ENCODE results near the gene DOHH.

DOHH gene

DNA sequence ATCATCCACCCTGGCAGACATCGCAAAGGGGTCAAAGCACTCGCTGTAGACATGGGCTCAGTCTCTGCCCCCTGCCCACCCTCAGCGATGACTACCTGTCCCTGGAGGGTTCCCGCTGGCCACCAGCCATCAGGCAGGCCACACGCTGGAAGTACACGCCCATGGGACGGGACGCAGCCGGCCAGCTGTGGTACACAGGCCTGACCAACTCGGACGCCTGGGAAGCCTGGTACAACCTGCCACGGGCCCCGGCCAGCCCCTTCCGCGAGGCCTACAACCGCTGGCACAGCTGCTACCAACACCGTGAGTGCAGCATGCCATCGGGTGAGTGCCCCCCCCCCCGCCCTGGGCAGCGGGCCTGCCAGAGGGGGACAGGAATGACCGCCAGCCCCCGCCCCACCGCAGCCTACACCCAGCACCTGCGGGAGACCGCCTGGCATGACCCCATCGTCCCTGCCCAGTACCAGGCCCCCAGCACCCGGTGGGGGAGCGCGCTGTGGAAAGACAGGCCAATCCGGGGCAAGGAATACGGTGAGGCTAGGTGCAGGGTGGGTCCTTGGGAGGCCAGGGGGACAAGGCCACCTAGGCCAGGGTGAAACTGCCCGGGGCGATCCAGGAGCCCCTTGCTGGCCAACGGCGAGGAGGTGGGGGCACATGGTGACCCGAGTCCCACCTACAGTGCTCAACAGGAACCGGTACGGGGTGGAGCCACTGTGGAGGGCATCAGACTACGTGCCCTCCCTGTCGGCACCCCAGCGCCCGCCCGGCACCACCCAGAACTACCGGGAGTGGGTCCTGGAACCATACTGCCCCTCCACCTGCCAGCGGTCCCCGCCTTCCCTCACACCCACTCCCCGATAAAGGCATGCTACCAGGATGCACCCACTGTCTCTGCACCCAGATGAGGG lies 42.9 kb upstream of the DOHH start:
- Histone ChIP-seq H3K27ac (no peak overlapping the region), H3K4me1 (no peaks in the 10 kb centered on the region), H2AFZ (no peak overlapping the region), H3K4me3 (ENCODE audit: low read depth, low read length) (no peak overlapping the region), H3K9ac (no peak overlapping the region), H3K4me2 (ENCODE audit: low read length) (no peak overlapping the region), H3K9me3 (ENCODE audit: control insufficient read depth, low read length) (no peaks in the 10 kb centered on the region), H3K79me2 (no peaks in the 10 kb centered on the region), H3K27me3 (ENCODE audit: control insufficient read depth, insufficient read depth, low read length) (no peaks in the 10 kb centered on the region), H3K36me3 (ENCODE audit: control insufficient read depth, insufficient read depth, low read length) (no peaks in the 10 kb centered on the region)
- TF ChIP-seq, protein P1, sequence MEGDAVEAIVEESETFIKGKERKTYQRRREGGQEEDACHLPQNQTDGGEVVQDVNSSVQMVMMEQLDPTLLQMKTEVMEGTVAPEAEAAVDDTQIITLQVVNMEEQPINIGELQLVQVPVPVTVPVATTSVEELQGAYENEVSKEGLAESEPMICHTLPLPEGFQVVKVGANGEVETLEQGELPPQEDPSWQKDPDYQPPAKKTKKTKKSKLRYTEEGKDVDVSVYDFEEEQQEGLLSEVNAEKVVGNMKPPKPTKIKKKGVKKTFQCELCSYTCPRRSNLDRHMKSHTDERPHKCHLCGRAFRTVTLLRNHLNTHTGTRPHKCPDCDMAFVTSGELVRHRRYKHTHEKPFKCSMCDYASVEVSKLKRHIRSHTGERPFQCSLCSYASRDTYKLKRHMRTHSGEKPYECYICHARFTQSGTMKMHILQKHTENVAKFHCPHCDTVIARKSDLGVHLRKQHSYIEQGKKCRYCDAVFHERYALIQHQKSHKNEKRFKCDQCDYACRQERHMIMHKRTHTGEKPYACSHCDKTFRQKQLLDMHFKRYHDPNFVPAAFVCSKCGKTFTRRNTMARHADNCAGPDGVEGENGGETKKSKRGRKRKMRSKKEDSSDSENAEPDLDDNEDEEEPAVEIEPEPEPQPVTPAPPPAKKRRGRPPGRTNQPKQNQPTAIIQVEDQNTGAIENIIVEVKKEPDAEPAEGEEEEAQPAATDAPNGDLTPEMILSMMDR (IDR thresholded peaks at IDR 0.05) = no peak

DNA sequence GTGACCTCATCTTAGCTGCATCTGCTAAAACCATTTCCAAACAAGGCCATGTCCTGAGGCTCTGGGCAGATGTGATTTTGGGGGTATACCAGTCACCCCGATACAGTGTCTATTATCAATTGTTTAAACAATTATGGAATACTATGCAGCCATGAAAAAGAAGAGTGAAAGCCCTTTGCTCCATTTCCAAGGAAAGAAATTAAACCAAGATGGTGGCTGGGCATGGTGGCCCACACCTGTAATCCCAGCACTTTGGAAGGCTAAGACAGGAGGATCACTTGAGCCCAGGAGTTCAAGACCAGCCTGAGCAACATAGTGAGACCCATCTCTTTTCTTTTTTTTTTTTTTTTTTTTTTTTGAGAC lies 39.3 kb upstream of the DOHH start:
- H3K9me3 ChIP-seq (ENCODE audit: control insufficient read depth, low read length) = no peaks in the 10 kb centered on the region
- no peaks in the 10 kb centered on the region for H3K79me2 ChIP-seq
- no peaks in the 10 kb centered on the region for H3K4me1 ChIP-seq
- no peak overlapping the region for H2AFZ ChIP-seq
- no peak overlapping the region for H3K9ac ChIP-seq
- H3K27ac ChIP-seq = no peak overlapping the region
- no peaks in the 10 kb centered on the region for H3K36me3 ChIP-seq (ENCODE audit: control insufficient read depth, insufficient read depth, low read length)
- TF ChIP-seq, protein P1 (IDR thresholded peaks at IDR 0.05) = no peak
- no peak overlapping the region for H3K4me2 ChIP-seq (ENCODE audit: low read length)
- no peaks in the 10 kb centered on the region for H3K27me3 ChIP-seq (ENCODE audit: control insufficient read depth, insufficient read depth, low read length)
- no peak overlapping the region for H3K4me3 ChIP-seq (ENCODE audit: low read depth, low read length)

DNA sequence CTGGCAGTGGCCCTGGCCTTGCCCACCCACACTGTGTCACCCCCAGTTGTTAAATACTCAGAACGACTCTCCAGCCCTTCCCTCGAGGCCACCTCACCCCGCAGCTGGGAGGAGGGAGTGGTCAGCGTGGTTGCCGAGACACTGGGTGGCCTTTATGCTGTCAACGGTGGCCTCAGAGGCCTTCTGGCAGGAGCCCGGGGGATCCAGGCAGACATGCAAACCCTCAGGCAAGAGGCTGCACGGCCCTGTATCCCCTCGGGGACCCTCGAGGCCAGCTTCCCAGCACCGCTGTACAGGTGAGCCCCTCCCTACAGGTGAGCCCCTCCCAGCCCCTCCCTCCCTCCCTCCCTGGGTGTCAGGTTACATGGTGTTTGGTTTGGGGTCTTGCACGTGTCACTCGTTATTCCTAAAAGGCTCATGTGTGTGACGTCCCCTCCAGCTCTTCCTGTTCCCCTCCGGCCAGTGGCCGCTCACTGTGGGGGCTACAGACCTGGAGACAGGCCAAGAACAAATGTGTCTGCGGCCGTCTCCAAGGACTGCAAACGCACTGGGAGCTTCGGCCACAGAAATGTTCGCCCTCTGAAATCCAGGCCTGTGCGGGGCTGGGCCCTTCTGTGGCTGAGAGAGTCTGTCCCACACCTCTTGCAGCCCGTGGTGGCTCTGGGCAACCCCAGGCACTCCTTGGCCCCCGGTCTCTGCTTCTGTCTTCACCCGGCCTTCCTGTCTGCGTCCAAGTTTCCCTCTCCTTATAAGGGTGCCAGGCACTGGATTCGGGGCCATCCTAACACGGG lies 38.7 kb upstream of the DOHH start, which contains the start of gene TEKTIP1:
TSS of gene TEKTIP1 (plus strand) at position 210 of the 791 bp plus-strand sequence. CDS start at position 214, 4 bp downstream.
- H3K4me3 ChIP-seq (ENCODE audit: low read depth, low read length) = no peak within 1 kb of the TSS
- no peaks in the 10 kb centered on the region for H3K4me1 ChIP-seq
- H3K9ac ChIP-seq = no peak within 1 kb of the TSS
- no peak within 1 kb of the TSS for H3K4me2 ChIP-seq (ENCODE audit: low read length)
- H3K27me3 ChIP-seq (ENCODE audit: control insufficient read depth, insufficient read depth, low read length) = no peaks in the 10 kb centered on the region
- H2AFZ ChIP-seq = no peak within 1 kb of the TSS
- no peak within 1 kb of the TSS for H3K27ac ChIP-seq
- TF ChIP-seq, protein P1 (IDR thresholded peaks at IDR 0.05) = no peak
- no peaks in the 10 kb centered on the region for H3K36me3 ChIP-seq (ENCODE audit: control insufficient read depth, insufficient read depth, low read length)
- H3K79me2 ChIP-seq = no peaks in the 10 kb centered on the region
- H3K9me3 ChIP-seq (ENCODE audit: control insufficient read depth, low read length) = no peaks in the 10 kb centered on the region

DNA sequence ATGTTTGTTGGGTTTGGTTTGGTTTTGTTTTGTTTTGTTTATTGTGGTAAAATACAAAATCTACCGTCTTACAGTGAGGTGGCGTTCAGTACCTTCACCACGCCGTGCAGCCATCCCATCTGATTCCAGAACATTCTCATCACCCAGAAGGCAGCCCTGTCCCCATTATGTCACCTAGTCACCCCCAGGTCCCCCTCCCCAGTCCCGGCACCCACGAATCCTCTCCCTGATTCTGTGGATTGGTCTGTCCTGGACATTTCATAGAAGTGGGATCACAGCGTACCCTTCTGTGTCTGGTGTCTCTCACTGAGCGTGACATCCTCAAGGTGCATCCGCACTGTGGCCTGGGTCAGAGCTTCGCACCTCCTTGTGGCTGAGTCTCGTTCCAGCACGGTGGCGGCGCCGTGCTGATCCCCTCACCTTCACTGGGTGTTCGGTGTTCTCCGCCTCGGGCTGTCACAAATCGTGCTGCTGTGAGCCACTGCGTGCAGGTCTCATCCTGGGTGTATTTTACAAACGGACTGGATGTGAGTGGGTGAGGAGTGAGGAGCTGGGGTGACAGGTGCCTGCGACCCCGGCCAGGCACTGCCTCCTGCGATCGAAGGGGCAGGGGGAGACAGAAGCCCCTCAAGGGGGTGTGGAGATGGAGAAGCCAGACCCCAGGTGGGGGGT lies 37.9 kb upstream of the DOHH start:
- no peak overlapping the region for H3K4me2 ChIP-seq (ENCODE audit: low read length)
- H3K4me3 ChIP-seq (ENCODE audit: low read depth, low read length) = no peak overlapping the region
- no peaks in the 10 kb centered on the region for H3K9me3 ChIP-seq (ENCODE audit: control insufficient read depth, low read length)
- no peak overlapping the region for H3K9ac ChIP-seq
- H2AFZ ChIP-seq = no peak overlapping the region
- TF ChIP-seq, protein P1 (IDR thresholded peaks at IDR 0.05) = no peak
- no peaks in the 10 kb centered on the region for H3K27me3 ChIP-seq (ENCODE audit: control insufficient read depth, insufficient read depth, low read length)
- no peaks in the 10 kb centered on the region for H3K36me3 ChIP-seq (ENCODE audit: control insufficient read depth, insufficient read depth, low read length)
- no peaks in the 10 kb centered on the region for H3K79me2 ChIP-seq
- H3K27ac ChIP-seq = no peak overlapping the region
- no peaks in the 10 kb centered on the region for H3K4me1 ChIP-seq
